ENCODE results near the gene CLTCL1. TPM values are rescaled to one million over a fixed set of nuclear protein-coding genes. Genes with fewer than 3 reads are reported as not detected.

The CLTCL1 gene
- total and polyA plus RNA-seq, 11 donors, result 4.6 to 20.9 (median 10.2) TPM

- 62 to 70% (median 65%) methylated on average over 1 of the region's 1 CpG for WGBS, 4 donors
- DNase-seq (no peak), ATAC-seq (no peak)
- Histone ChIP-seq H3K36me3 (no peaks in the 10 kb centered on the region), H3K9me3 (no peaks in the 10 kb centered on the region), H3K4me3 (no peak overlapping the region), H3K27ac (no peak overlapping the region), H3K27me3 (no peaks in the 10 kb centered on the region), H3K4me1 (no peaks in the 10 kb centered on the region)
- intact Hi-C loops (cut with DNase I), result loop anchor here in 1 of 10 donors (10.0 kb wide), 1 partner anchor 321 kb away; no protein-coding TSS in a partner anchor
- TF ChIP-seq POLR2A (IDR thresholded peaks at IDR 0.05), result no peak
- TF ChIP-seq, protein P1, sequence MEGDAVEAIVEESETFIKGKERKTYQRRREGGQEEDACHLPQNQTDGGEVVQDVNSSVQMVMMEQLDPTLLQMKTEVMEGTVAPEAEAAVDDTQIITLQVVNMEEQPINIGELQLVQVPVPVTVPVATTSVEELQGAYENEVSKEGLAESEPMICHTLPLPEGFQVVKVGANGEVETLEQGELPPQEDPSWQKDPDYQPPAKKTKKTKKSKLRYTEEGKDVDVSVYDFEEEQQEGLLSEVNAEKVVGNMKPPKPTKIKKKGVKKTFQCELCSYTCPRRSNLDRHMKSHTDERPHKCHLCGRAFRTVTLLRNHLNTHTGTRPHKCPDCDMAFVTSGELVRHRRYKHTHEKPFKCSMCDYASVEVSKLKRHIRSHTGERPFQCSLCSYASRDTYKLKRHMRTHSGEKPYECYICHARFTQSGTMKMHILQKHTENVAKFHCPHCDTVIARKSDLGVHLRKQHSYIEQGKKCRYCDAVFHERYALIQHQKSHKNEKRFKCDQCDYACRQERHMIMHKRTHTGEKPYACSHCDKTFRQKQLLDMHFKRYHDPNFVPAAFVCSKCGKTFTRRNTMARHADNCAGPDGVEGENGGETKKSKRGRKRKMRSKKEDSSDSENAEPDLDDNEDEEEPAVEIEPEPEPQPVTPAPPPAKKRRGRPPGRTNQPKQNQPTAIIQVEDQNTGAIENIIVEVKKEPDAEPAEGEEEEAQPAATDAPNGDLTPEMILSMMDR (IDR thresholded peaks at IDR 0.05), result no peak
Measured at GRCh38 chr22:19303785-19304184, 12.3 kb upstream of the CLTCL1 start.

DNA sequence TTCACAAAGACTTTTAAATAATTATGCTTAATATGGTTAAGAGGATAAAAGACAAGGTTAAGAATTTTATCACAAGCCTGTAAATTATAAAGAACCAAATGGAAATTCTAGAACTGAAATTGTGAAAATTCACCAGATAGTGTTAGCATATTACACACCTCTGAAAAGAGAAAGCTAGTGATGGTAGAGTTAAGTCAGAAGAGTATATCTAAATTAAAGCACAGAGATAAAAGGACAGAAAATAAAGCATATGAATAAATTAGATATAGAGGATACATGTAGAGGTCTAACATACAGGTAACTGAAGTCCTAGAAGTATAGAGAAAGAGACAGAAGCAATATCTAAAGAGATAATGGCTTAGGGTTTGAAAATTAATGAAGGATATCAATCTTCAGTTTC is 4.2 kb upstream of the CLTCL1 start:
- intact Hi-C loops (cut with DNase I), result loop anchor here in 5 of 10 donors (5.0 to 10.0 kb wide), 5 partner anchors 139 to 419 kb away; partner anchors contain the start of genes CDC45 (in 4 of the 5), UFD1 (in 4 of the 5), C22orf39 (in 1 of the 5) and HIRA (in 1 of the 5)
- TF ChIP-seq, protein P1 (IDR thresholded peaks at IDR 0.05), result no peak
- no peak for TF ChIP-seq POLR2A (IDR thresholded peaks at IDR 0.05)
- ATAC-seq, result no peak

DNA sequence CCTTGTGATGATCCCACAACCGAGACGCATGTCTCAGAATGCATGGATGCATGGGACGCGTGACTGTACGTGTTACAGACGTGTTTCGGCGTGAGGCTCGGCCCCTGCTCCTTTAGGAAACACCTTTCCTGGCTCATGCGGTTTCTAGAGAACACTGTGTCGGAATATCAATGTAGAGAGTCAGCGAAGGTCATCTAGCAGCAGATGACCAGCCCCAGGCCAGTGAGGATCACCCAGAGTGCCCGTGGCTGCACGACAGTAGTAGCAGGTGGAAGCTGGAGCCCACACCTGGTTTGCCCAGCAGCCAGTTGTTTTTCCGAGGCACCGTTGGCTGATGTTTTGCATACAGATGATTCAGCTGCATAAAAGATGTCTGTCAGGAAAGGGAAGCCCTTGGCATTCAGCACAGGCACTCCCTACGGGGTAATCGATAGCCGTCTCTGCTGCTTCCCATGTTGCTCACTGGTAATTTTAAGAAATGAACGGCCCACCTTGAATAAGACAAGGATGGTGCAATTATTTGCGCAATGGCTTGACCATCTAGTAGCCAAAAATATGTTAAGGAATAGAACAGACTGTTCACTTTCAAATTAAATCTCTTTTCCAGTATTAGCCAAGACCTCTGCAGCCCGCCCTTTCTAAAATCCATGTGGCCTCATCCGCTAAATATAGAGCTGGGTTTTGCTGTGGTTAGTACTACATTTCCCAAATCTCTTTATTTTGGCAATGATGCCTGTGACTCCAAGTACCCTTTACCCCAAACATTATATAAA is 1.1 kb upstream of the CLTCL1 start:
- Histone ChIP-seq H3K9me3 (no peaks in the 10 kb centered on the region), H3K27ac (peak overlapping the region in 11 of 12 donors; percentile 47 to 93 (median 81)), H3K4me3 (peak overlapping the region; percentile 50 to 100 (median 92)), H3K4me1 (peaks cover 0 to 40% (median 22%) of the 10 kb centered on the region in 12 donors), H3K27me3 (no peaks in the 10 kb centered on the region), H3K36me3 (no peaks in the 10 kb centered on the region)
- peak in 1 of 5 donors; percentile 27 for DNase-seq
- ATAC-seq, result peak in 3 of 4 donors; percentile 4 to 17 (median 16)
- TF ChIP-seq, protein P1 (IDR thresholded peaks at IDR 0.05), result no peak
- TF ChIP-seq POLR2A (IDR thresholded peaks at IDR 0.05), result no peak
- WGBS, 4 donors, result 60 to 79% (median 75%) methylated on average over 22 to 23 of the region's 23 CpGs
- intact Hi-C loops (cut with DNase I), result loop anchor here in 6 of 10 donors (5.0 to 10.0 kb wide), 7 partner anchors 75 to 422 kb away; partner anchors contain the start of genes CDC45 (in 5 of the 6), UFD1 (in 5 of the 6), C22orf39 (in 1 of the 6) and HIRA (in 1 of the 6)

More for the DNA sequence above, 4.2 kb upstream of the CLTCL1 start:
- no peaks in the 10 kb centered on the region for H3K36me3 ChIP-seq
- no peaks in the 10 kb centered on the region for H3K9me3 ChIP-seq
- H3K4me3 ChIP-seq, result no peak overlapping the region
- no peak overlapping the region for H3K27ac ChIP-seq
- no peaks in the 10 kb centered on the region for H3K27me3 ChIP-seq
- H3K4me1 ChIP-seq, result peaks cover 0 to 15% (median 10%) of the 10 kb centered on the region in 12 donors
- DNase-seq, result no peak

GRCh38 chr22:19291218-19291579 is 320 bp downstream of the CLTCL1 start:
- ATAC-seq (peak in 3 of 4 donors; percentile 26 to 53 (median 53)), DNase-seq (peak; percentile 39 to 78 (median 48))
- 0 to 1% (median 0%) methylated on average over 19 to 41 of the region's 41 CpGs for WGBS, 4 donors
- peak overlapping the region; percentile 59 to 93 (median 74) for H3K27ac ChIP-seq
- H3K27me3 ChIP-seq, result no peaks in the 10 kb centered on the region
- peaks cover 0 to 55% (median 25%) of the 10 kb centered on the region in 12 donors for H3K4me1 ChIP-seq
- H3K9me3 ChIP-seq, result no peaks in the 10 kb centered on the region
- intact Hi-C loops (cut with DNase I), result loop anchor here in 6 of 10 donors (2.0 to 10.0 kb wide), 8 partner anchors 72 to 424 kb away; partner anchors contain the start of genes CDC45 (in 5 of the 6), UFD1 (in 5 of the 6), C22orf39 (in 1 of the 6) and HIRA (in 1 of the 6)
- peak overlapping the region; percentile 62 to 100 (median 92) for H3K4me3 ChIP-seq
- TF ChIP-seq, protein P1 (IDR thresholded peaks at IDR 0.05), result peak in 2 of 12 donors; percentile 7 to 20
- no peak for TF ChIP-seq POLR2A (IDR thresholded peaks at IDR 0.05)
- no peaks in the 10 kb centered on the region for H3K36me3 ChIP-seq

Data from heart left ventricle (tissue), 16 donors.